Left ventricle myocardium inferior (tissue), 1 donor: Measurements from ENCODE around the gene GPC5. TPM values are rescaled to one million over a fixed set of nuclear protein-coding genes. Genes with fewer than 3 reads are reported as not detected.

Source experiments
- DNase-seq: peaks from one replicate; pipeline ENCODE4 v3.0.0-alpha.2; 2020
- H3K27ac ChIP-seq: fragments of 200-600 bp; replicated peaks from 2 replicates; pipeline ENCODE4 v1.8.0; 2021
- H3K27me3 ChIP-seq: fragments of 200-600 bp; 2 replicates; pipeline ENCODE4 v1.8.0; 2021; ENCODE audit warnings: low read depth
- H3K36me3 ChIP-seq: fragments of 200-600 bp; 2 replicates; pipeline ENCODE4 v1.8.0; 2021
- H3K4me1 ChIP-seq: fragments of 200-600 bp; 2 replicates; pipeline ENCODE4 v1.8.0; 2021
- H3K4me3 ChIP-seq: fragments of 200-600 bp; 2 replicates; pipeline ENCODE4 v1.8.0; 2021; ENCODE audit warnings: mild to moderate bottlenecking, moderate library complexity
- H3K9me3 ChIP-seq: fragments of 200-600 bp; replicated peaks from 2 replicates; pipeline ENCODE4 v1.8.0; 2021
- CTCF ChIP-seq: fragments of 200-600 bp; IDR thresholded peaks from 2 replicates; pipeline ENCODE4 v1.8.0; 2021; ENCODE audit warnings: antibody characterized with exemption, mild to moderate bottlenecking, borderline replicate concordance
- intact Hi-C: fragments of 100-400 bp; cut with micrococcal nuclease; formaldehyde crosslinking; loops from one replicate; pipeline ENCODE4 v1.11.0; 2022
- total RNA-seq: library from RNA; stranded (reverse); fragmentation: NEBNext Ultra II Directional; extraction: Animal tissue kit (Norgen Biotek cat#: 25700); gene quantifications from one replicate; pipeline ENCODE4 v1.2.1, GENCODE V29; 2021
- donor health status: DM: no; HTN: yes; CAD: no; lungs with severe emphysema.

GPC5 gene
- total RNA-seq, 1 donor from 2014 or later: 1.5 TPM

DNA sequence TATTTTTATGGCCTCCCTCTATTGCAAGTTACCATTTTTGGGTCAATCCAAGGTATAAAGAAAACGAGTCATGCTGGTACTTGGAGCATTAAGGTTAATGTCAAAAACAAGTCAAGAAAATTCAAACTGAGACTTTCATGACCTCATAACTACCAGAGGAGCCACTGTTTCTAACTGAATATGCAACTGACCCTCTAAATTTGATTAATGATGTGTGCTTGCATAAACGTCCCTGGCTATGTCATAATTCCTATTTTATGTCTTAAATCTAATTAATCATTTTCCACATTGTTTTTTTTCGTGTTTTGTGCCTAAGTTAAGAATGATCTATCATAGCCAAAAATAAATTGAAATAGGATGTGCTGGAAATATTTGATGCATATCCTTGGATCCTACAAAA is 1431.5 kb downstream of the GPC5 start:
- Histone ChIP-seq H3K36me3 (no peaks in the 10 kb centered on the region), H3K4me3 (no peak overlapping the region), H3K27me3 (no peaks in the 10 kb centered on the region), H3K27ac (no peak overlapping the region), H3K9me3 (no peaks in the 10 kb centered on the region), H3K4me1 (no peaks in the 10 kb centered on the region)
- intact Hi-C loops: no loop called here
- DNase-seq: no peak
- TF ChIP-seq CTCF: no peak

DNA sequence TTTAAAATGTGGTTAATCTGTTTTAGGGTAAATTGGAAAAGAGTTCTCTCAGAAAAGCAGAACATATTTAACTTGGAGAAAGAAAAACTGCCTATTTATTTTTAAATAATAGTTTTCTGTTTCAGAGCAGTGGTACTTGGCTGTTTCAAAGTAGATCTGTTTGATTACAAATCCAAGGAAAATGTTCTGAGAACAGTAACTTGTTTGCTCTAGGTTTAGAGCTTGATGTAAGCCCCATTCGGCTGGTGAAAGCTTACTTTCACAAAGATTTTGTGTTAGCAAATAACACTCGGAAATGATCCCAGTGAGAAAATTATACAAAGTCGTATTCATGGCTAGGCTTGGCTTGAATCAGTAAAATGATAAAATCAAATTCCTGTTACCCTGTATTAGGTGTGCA is 1432.4 kb downstream of the GPC5 start:
- no peak for DNase-seq
- H3K9me3 ChIP-seq: no peaks in the 10 kb centered on the region
- H3K4me1 ChIP-seq: no peaks in the 10 kb centered on the region
- H3K27me3 ChIP-seq: no peaks in the 10 kb centered on the region
- intact Hi-C loops: no loop called here
- no peak overlapping the region for H3K27ac ChIP-seq
- TF ChIP-seq CTCF: no peak
- H3K36me3 ChIP-seq: no peaks in the 10 kb centered on the region
- no peak overlapping the region for H3K4me3 ChIP-seq

DNA sequence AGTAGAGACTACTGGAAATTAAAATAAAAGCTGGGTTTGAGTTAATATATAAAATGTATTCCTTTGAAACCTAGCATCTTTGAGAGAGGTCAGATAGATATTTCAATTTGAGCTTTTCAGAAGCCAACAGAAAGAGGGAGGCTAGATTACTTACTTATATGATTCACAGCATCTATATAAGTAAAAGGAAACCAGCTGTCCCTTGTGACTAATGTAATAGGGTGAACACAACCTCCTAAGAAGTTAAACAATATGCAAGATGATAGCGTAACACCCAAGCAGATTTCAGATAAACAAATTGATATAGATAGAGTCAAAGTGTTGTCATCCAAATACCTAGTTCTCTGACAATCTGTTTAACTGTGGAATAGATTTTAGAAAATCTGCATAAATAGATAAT is 1434.7 kb downstream of the GPC5 start:
- H3K4me3 ChIP-seq: no peak overlapping the region
- no peak for DNase-seq
- H3K27me3 ChIP-seq: no peaks in the 10 kb centered on the region
- no peaks in the 10 kb centered on the region for H3K4me1 ChIP-seq
- TF ChIP-seq CTCF: no peak
- intact Hi-C loops: no loop called here
- H3K36me3 ChIP-seq: no peaks in the 10 kb centered on the region
- H3K9me3 ChIP-seq: peaks cover 2% of the 10 kb centered on the region
- H3K27ac ChIP-seq: no peak overlapping the region

DNA sequence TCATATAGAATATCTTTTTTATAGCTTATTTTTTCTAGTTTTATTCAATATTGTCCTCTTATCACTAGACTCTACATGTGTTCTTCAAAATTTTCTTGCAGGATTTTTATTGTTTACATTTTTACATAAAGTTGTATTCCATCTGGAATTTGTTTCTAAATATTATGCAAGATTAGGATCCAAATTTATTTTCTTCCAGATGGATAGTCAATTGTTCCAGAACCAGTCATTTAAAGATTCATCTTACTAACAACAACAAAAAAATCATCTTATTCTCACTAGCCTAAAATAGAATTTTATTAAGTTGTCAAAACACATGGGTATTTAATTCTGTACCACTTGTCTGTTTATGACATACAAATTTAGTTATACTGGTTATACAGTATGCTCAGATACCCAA is 1437.8 kb downstream of the GPC5 start:
- no peak for DNase-seq
- H3K27me3 ChIP-seq: no peaks in the 10 kb centered on the region
- H3K4me1 ChIP-seq: no peaks in the 10 kb centered on the region
- intact Hi-C loops: no loop called here
- no peak overlapping the region for H3K4me3 ChIP-seq
- no peak for TF ChIP-seq CTCF
- H3K36me3 ChIP-seq: no peaks in the 10 kb centered on the region
- peaks cover 25% of the 10 kb centered on the region for H3K9me3 ChIP-seq
- H3K27ac ChIP-seq: no peak overlapping the region

DNA sequence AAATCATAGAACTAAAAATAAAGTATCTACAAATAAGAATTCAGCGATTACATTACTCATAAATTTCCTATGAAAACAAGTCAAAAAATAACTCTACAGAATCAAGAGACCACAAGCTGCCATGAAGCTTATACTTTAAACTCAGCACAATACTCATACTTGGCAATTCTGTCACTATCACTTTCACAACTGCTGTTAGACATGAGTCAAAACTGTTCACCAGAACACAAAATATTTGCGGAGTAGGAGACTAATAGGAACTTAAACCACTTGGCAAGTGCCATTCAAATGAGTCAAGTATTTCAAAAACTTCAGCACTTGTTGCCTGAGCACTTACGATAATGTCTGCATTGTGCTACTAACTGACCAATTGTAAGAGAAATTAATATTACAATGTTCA is 1440.4 kb downstream of the GPC5 start:
- Histone ChIP-seq H3K9me3 (peaks cover 25% of the 10 kb centered on the region), H3K27ac (no peak overlapping the region), H3K4me3 (no peak overlapping the region), H3K4me1 (no peaks in the 10 kb centered on the region), H3K36me3 (no peaks in the 10 kb centered on the region), H3K27me3 (no peaks in the 10 kb centered on the region)
- no peak for TF ChIP-seq CTCF
- intact Hi-C loops: no loop called here
- no peak for DNase-seq

DNA sequence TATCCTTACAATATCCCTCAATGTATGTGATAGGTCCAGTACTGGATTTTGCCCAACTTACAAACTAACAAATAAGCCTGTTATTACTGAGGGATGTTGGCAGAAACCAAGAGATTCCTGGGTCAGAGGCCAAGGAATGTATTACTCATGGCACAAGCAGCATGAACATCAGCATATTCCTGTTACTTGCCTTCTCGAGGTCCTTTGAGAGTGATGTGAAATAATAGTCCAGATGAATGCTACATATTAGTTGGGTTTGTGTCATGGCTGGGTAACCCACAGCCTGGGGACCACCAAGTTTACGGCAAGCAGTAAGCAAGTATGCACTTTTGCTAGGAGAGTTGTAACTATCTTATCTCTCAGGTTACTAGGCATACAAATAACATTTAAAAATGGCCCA is 1443.7 kb downstream of the GPC5 start:
- Histone ChIP-seq H3K4me3 (no peak overlapping the region), H3K36me3 (no peaks in the 10 kb centered on the region), H3K27ac (no peak overlapping the region)

More for the DNA sequence above, 1443.7 kb downstream of the GPC5 start:
- intact Hi-C loops: no loop called here
- TF ChIP-seq CTCF: no peak
- no peaks in the 10 kb centered on the region for H3K27me3 ChIP-seq
- DNase-seq: no peak
- H3K4me1 ChIP-seq: no peaks in the 10 kb centered on the region
- H3K9me3 ChIP-seq: peaks cover 25% of the 10 kb centered on the region
